Mucosa of descending colon (tissue), 3 donors: Measurements from ENCODE around the gene VDR. TPM values are rescaled to one million over a fixed set of nuclear protein-coding genes. Genes with fewer than 3 reads are reported as not detected.
"Not testable (repeated sequence)": the region's sequence is repeated elsewhere in the genome, so short reads cannot be mapped to it uniquely, and the experiment has no call there.

Experiments used
- ATAC-seq: fragments of 200-7000 bp; cut with Tn5 transposase; one replicate; pipeline ENCODE4 v1.9.1; 2020; ENCODE audit warnings: mild to moderate bottlenecking, moderate library complexity
- DNase-seq, 3 donors: peaks; one replicate each; pipeline ENCODE4 v3.0.0-alpha.2; 2020
- H3K36me3 ChIP-seq: fragments of 200-600 bp; one replicate; pipeline ENCODE4 v1.8.0; 2021; ENCODE audit warnings: low read depth, mild to moderate bottlenecking
- H3K4me1 ChIP-seq: fragments of 200-600 bp; one replicate; pipeline ENCODE4 v1.8.0; 2021; ENCODE audit warnings: low read depth, mild to moderate bottlenecking
- H3K4me3 ChIP-seq: fragments of 200-600 bp; one replicate; pipeline ENCODE4 v1.8.0; 2021; ENCODE audit warnings: mild to moderate bottlenecking
- H3K9me3 ChIP-seq: fragments of 200-600 bp; one replicate; pipeline ENCODE4 v1.8.0; 2021; ENCODE audit warnings: mild to moderate bottlenecking
- CTCF ChIP-seq: fragments of 200-600 bp; IDR thresholded peaks from one replicate; pipeline ENCODE4 v1.8.0; 2022; ENCODE audit warnings: antibody characterized with exemption, mild to moderate bottlenecking
- intact Hi-C, 2 donors: fragments of 100-400 bp; cut with DNase I in 1 of 2; cut with micrococcal nuclease in 1 of 2; formaldehyde crosslinking; loops; one replicate each; pipeline versions ENCODE4 v1.11.0 to v1.11.1; 2022; cut with DNase I, micrococcal nuclease
- total RNA-seq, 3 donors: library from RNA; stranded (reverse); fragmentation: NEBNext Ultra II Directional in 2 of 3; extraction: Animal tissue kit (Norgen Biotek cat#: 25700) in 2 of 3; gene quantifications; one replicate each; pipeline versions ENCODE4 v1.2.1 to v1.2.4, GENCODE V29; 2021 to 2023
- donor health status: DM: no; HTN: no; CAD: no; lungs with moderate emphysema.
- donor health status: DM: no; HTN: no; CAD: no.
- donor health status: DM: no; HTN: yes; CAD: no.

The VDR gene
- total RNA-seq, 3 donors from 2014 or later = 69.5 to 175 (median 162) TPM

- intact Hi-C loops = no loop called here
- no peaks in the 10 kb centered on the region for H3K36me3 ChIP-seq
- no peaks in the 10 kb centered on the region for H3K9me3 ChIP-seq
- DNase-seq (peak in 2 of 3 donors; percentile 30 to 63), ATAC-seq (no peak)
- peaks cover 66% of the 10 kb centered on the region for H3K4me1 ChIP-seq
- no peak overlapping the region for H3K4me3 ChIP-seq
- TF ChIP-seq CTCF = no peak
These were observed 93.0 kb downstream of the VDR start for GRCh38 chr12:47811581-47812484.

- TF ChIP-seq CTCF = no peak
- peaks cover 74% of the 10 kb centered on the region for H3K4me1 ChIP-seq
- intact Hi-C loops = no loop called here
These were observed 93.8 kb downstream of the VDR start for GRCh38 chr12:47811072-47811396.

GRCh38 chr12:47809518-47809917 is 95.3 kb downstream of the VDR start:
- not testable (repeated sequence) for ATAC-seq

More at GRCh38 chr12:47811072-47811396, 93.8 kb downstream of the VDR start:
- no peaks in the 10 kb centered on the region for H3K9me3 ChIP-seq
- ATAC-seq = no peak
- no peak overlapping the region for H3K4me3 ChIP-seq
- DNase-seq = peak in 1 of 3 donors; percentile 20
- no peaks in the 10 kb centered on the region for H3K36me3 ChIP-seq

GRCh38 chr12:47808574-47809365 is 96.0 kb downstream of the VDR start:
- Histone ChIP-seq H3K9me3 (no peaks in the 10 kb centered on the region), H3K36me3 (no peaks in the 10 kb centered on the region), H3K4me1 (peaks cover 70% of the 10 kb centered on the region), H3K4me3 (no peak overlapping the region)
- TF ChIP-seq CTCF = no peak
- ATAC-seq (no peak), DNase-seq (peak in 1 of 3 donors; percentile 60)
- intact Hi-C loops = no loop called here

More at GRCh38 chr12:47809518-47809917, 95.3 kb downstream of the VDR start:
- H3K36me3 ChIP-seq, H3K9me3 ChIP-seq, intact Hi-C loops, H3K4me3 ChIP-seq: not testable (repeated sequence)
- peaks cover 77% of the 10 kb centered on the region for H3K4me1 ChIP-seq
- DNase-seq = peak in 1 of 3 donors; percentile 19

- Histone ChIP-seq H3K9me3 (no peaks in the 10 kb centered on the region), H3K4me3 (no peak overlapping the region), H3K36me3 (no peaks in the 10 kb centered on the region), H3K4me1 (peaks cover 73% of the 10 kb centered on the region)
- DNase-seq (peak; percentile 70 to 90 (median 71)), ATAC-seq (peak; percentile 37)
- no peak for TF ChIP-seq CTCF
- intact Hi-C loops = no loop called here
These were observed 96.7 kb downstream of the VDR start for GRCh38 chr12:47808050-47808449.

- DNase-seq (peak in 1 of 3 donors; percentile 53), ATAC-seq (no peak)
- TF ChIP-seq CTCF = no peak
- Histone ChIP-seq H3K9me3 (no peaks in the 10 kb centered on the region), H3K36me3 (no peaks in the 10 kb centered on the region), H3K4me3 (no peak overlapping the region), H3K4me1 (peaks cover 75% of the 10 kb centered on the region)
- intact Hi-C loops = no loop called here
These were observed 97.5 kb downstream of the VDR start for GRCh38 chr12:47807338-47807737.
